Measurements from ENCODE around the gene KATNB1.

GRCh38 chr16:57693550-57693949 is 42.0 kb upstream of the KATNB1 start:
- no peak for TF ChIP-seq CTCF (IDR thresholded peaks at IDR 0.05; ENCODE audit: borderline replicate concordance, extremely low read depth, low read length, poor library complexity, severe bottlenecking)
- no peak for TF ChIP-seq EZH2 (IDR thresholded peaks at IDR 0.05; ENCODE audit: borderline replicate concordance, low read depth, low read length, severe bottlenecking)

All from DND-41 (cell line).